ENCODE measurements around the gene UBE2D3. TPM values are rescaled to one million over a fixed set of nuclear protein-coding genes. Genes with fewer than 3 reads are reported as not detected.
A peak's percentile ranks its signal among the peaks of the same experiment; 100 is the strongest.

The UBE2D3 gene
- total and polyA plus RNA-seq, 2 of the 4 experiments (the other 2 are of a cell fraction), result 233 to 387 TPM

- Histone ChIP-seq H2BK120ac (ENCODE audit: low read depth, low read length) (peak overlapping the region; percentile 25; the same call in 1 of the 2 replicates), H3K9me3 (ENCODE audit: control insufficient read depth, insufficient read depth, low read length) (no peaks in the 10 kb centered on the region), H3K36me3 (ENCODE audit: control insufficient read depth, insufficient read depth, low read length) (peaks cover 9% of the 10 kb centered on the region), H3K9ac (ENCODE audit: low read depth, low read length) (no peak overlapping the region), H4K8ac (ENCODE audit: low read depth in 2 of 2, low read length in 2 of 2) (no peak overlapping the region), H2AK5ac (ENCODE audit: low read depth, low read length) (0 out of 2 replicates have a peak overlapping the region, but pooled peaks have one; percentile 23), H2BK20ac (ENCODE audit: low read depth, low read length) (peak overlapping the region; percentile 53; the same call in 1 of the 2 replicates), H4K5ac (ENCODE audit: low read depth, low read length) (no peak overlapping the region), H3K18ac (ENCODE audit: low read depth, low read length) (no peak overlapping the region), H4K20me1 (ENCODE audit: insufficient read depth, low read length) (peaks cover 97% of the 10 kb centered on the region), H3K9me1 (ENCODE audit: insufficient read depth, low read length) (peaks cover 12% of the 10 kb centered on the region), H3K14ac (replicated peaks; ENCODE audit: low read depth, low read length) (peak overlapping the region; percentile 59), H3K4ac (ENCODE audit: low read depth, low read length) (peak overlapping the region; percentile 14; the same call in 1 of the 2 replicates), H3K27ac (ENCODE audit: insufficient read depth, low read length) (peak overlapping the region; percentile 31; the same call in 1 of the 2 replicates), H2BK5ac (ENCODE audit: low read depth, low read length, poor library complexity, severe bottlenecking) (peak overlapping the region; percentile 73), H3K27me3 (ENCODE audit: control insufficient read depth, insufficient read depth, low read length) (no peaks in the 10 kb centered on the region), H3K23ac (ENCODE audit: low read depth, low read length) (peak overlapping the region; percentile 80; the same call in 1 of the 2 replicates), H2AFZ (replicated peaks; ENCODE audit: low read length, poor library complexity) (no peak overlapping the region), H2AK9ac (replicated peaks; ENCODE audit: low read depth, low read length, poor library complexity) (no peak overlapping the region), H3K4me3 (ENCODE audit: insufficient read depth, low read depth, low read length) (no peak overlapping the region), H4K91ac (ENCODE audit: insufficient read depth, low read depth, low read length) (peak overlapping the region; percentile 20; the same call in 1 of the 2 replicates), H3K4me1 (ENCODE audit: control insufficient read depth, insufficient read depth, low read length) (peaks cover 6% of the 10 kb centered on the region; the same call in 1 of the 2 replicates), H2BK15ac (ENCODE audit: low read depth, low read length) (no peak overlapping the region), H3K56ac (ENCODE audit: extremely low read depth, insufficient read depth, low read length) (no peak overlapping the region), H3K4me2 (ENCODE audit: low read depth, low read length) (peak overlapping the region; percentile 79; the same call in 1 of the 2 replicates), H3K79me1 (ENCODE audit: low read depth in 1 of 2, low read length in 2 of 2) (peaks cover 0 to 31% of the 10 kb centered on the region in 2 experiments; a peak in 2 of 4 replicates)
- POLR2A ChIA-PET (ENCODE audit: unreplicated experiment), result interaction anchor here (1.0 to 1.2 kb wide), 2 partner anchors 10 to 12 kb away, joined by 3 read pairs; no protein-coding TSS in a partner anchor
- dilution Hi-C loops (cut with HindIII; ENCODE audit: low sequenced_read_pairs, unreplicated experiment) (no loop called here), in situ Hi-C loops (cut with MboI; ENCODE audit: low sequenced_read_pairs) (no loop called here), intact Hi-C loops (cut with micrococcal nuclease) (loop anchor here (1.0 to 2.0 kb wide), 2 partner anchors 9 to 55 kb away; partner anchors contain the start of gene MANBA)
- BruUV-seq (replicated peaks), result no TSS peak
- WGBS, 2 experiments (ENCODE audit: extremely low coverage in 2 of 2, insufficient read length in 1 of 2), result no CpG with 5 or more reads among the region's 2 CpGs
- DNase-seq (peak; percentile 95), ATAC-seq (ENCODE audit: low read depth) (peak; percentile 84)
- CTCF ChIA-PET, result interaction anchor here (0.6 to 1.0 kb wide), 2 partner anchors 195 to 385 kb away, joined by 3 to 4 read pairs; no protein-coding TSS in a partner anchor
- TF ChIP-seq MXI1 (IDR thresholded peaks at IDR 0.05; ENCODE audit: borderline replicate concordance, low read depth, low read length) (no peak), CEBPB (IDR thresholded peaks at IDR 0.05; ENCODE audit: low read depth, low read length) (no peak), CTCF (conservative IDR thresholded peaks at IDR 0.05; ENCODE audit: low read depth, low read length) (no peak), MAFK (IDR thresholded peaks at IDR 0.05; ENCODE audit: low read depth, low read length) (peak; percentile 54; the same call in 1 of the 2 replicates), NFE2L2 (IDR thresholded peaks at IDR 0.05; ENCODE audit: low read depth, low read length) (no peak), SMC3 (IDR thresholded peaks at IDR 0.05; ENCODE audit: low read depth, low read length) (no peak), RAD21 (IDR thresholded peaks at IDR 0.05; ENCODE audit: low read length) (no peak), BHLHE40 (IDR thresholded peaks at IDR 0.05; ENCODE audit: low read depth, low read length) (peak; percentile 88), MAZ (IDR thresholded peaks at IDR 0.05; ENCODE audit: borderline replicate concordance, low read depth, low read length) (no peak), RFX5 (IDR thresholded peaks at IDR 0.05; ENCODE audit: low read depth, low read length) (no peak), FOS (IDR thresholded peaks at IDR 0.05; ENCODE audit: low read depth, low read length) (peak; percentile 70), RCOR1 (IDR thresholded peaks at IDR 0.05; ENCODE audit: insufficient replicate concordance, low read length) (no peak), POLR2A (IDR thresholded peaks at IDR 0.05; ENCODE audit: low read depth, low read length) (no peak)
- TF ChIP-seq, protein P1, sequence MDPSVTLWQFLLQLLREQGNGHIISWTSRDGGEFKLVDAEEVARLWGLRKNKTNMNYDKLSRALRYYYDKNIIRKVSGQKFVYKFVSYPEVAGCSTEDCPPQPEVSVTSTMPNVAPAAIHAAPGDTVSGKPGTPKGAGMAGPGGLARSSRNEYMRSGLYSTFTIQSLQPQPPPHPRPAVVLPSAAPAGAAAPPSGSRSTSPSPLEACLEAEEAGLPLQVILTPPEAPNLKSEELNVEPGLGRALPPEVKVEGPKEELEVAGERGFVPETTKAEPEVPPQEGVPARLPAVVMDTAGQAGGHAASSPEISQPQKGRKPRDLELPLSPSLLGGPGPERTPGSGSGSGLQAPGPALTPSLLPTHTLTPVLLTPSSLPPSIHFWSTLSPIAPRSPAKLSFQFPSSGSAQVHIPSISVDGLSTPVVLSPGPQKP (IDR thresholded peaks at IDR 0.05; ENCODE audit: borderline replicate concordance, low read depth, low read length), result no peak
- TF ChIP-seq, protein P2, sequence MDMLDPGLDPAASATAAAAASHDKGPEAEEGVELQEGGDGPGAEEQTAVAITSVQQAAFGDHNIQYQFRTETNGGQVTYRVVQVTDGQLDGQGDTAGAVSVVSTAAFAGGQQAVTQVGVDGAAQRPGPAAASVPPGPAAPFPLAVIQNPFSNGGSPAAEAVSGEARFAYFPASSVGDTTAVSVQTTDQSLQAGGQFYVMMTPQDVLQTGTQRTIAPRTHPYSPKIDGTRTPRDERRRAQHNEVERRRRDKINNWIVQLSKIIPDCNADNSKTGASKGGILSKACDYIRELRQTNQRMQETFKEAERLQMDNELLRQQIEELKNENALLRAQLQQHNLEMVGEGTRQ (IDR thresholded peaks at IDR 0.05; ENCODE audit: low read depth, low read length), result peak; percentile 81
These were observed 11.4 kb downstream of the UBE2D3 start for GRCh38 chr4:102815981-102816380.

All from IMR-90 (cell line).